MG63 (cell line): ENCODE results near the gene KIF1C. TPM values are rescaled to one million over a fixed set of nuclear protein-coding genes. Genes with fewer than 3 reads are reported as not detected.
"Not testable (repeated sequence)": the region's sequence is repeated elsewhere in the genome, so short reads cannot be mapped to it uniquely, and the experiment has no call there.

Source experiments
- DNase-seq: peaks from one replicate; pipeline ENCODE4 v3.0.0-alpha.2; 2020
- H3K27me3 ChIP-seq: fragments of 250-450 bp; sonication (Bioruptor Pico); 2 replicates; pipeline ENCODE4 v1.5.1; 2020; ENCODE audit warnings: mild to moderate bottlenecking, moderate library complexity
- H3K36me3 ChIP-seq: fragments of 250-450 bp; sonication (Bioruptor Pico); 2 replicates; pipeline ENCODE4 v1.5.1; 2020; ENCODE audit warnings: mild to moderate bottlenecking, moderate library complexity
- H3K4me3 ChIP-seq: fragments of 250-450 bp; sonication (Bioruptor Pico); 2 replicates; pipeline ENCODE4 v1.5.1; 2020; ENCODE audit warnings: mild to moderate bottlenecking, moderate library complexity
- H3K9me3 ChIP-seq: fragments of 250-450 bp; sonication (Bioruptor Pico); 2 replicates; pipeline ENCODE4 v1.5.1; 2020; ENCODE audit warnings: mild to moderate bottlenecking, moderate library complexity
- total RNA-seq: library from RNA; depleted of rRNA; stranded (reverse); fragments of >200 nt; shearing (Covaris generic); gene quantifications from 2 replicates; pipeline ENCODE4 v1.2.3, GENCODE V29; 2014; ENCODE audit warnings: low replicate concordance; rRNA removed

The KIF1C gene
- total RNA-seq, 1 experiment from 2014 or later = 58.1 TPM

DNA sequence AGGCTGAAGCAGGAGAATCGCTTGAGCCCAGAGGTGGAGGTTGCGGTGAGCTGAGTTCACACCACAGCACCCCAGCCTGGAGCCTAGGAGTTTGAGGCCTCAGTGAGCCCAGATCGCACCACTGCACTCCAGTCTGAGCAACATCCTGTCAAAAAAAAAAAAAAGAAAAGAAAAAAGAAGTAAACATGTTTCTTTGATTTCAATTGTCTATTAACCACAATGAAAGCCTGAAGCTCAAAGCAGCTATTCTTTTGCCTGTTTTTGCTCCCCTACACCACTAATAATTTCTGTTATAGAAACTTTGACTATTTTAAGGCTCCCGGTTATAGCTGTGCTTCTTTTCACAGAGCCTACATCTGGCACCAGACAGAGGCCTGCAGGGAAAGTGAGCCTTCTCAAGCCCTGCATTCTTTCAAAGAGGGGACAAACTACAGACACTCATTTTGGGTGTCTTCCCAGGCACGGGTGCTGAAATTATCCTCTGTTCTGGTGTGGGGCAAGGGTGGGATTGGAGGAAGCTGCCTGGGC lies 51.6 kb downstream of the KIF1C start:
- no peak for DNase-seq
- Histone ChIP-seq H3K4me3 (no peak overlapping the region), H3K36me3 (no peaks in the 10 kb centered on the region), H3K27me3 (no peaks in the 10 kb centered on the region), H3K9me3 (no peaks in the 10 kb centered on the region)

DNA sequence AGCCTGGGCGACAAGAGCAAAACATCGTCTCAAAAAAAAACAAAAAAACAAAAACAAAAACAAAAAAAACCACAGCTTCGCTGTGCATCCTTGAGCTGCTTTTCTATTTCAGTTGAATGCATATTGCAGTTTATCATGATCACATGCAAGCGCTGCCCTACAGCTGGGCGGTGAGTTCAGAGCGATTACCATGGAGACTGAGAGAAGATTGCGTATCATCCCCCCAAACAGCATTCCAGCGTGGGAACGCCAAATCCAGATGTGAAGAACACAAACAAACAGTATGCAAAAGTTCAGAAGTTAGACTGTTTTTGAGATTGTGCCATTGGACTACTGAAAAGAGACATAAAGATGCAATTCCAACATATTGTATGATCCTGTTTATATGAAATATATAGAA lies 52.5 kb downstream of the KIF1C start:
- Histone ChIP-seq H3K27me3 (no peaks in the 10 kb centered on the region), H3K9me3 (no peaks in the 10 kb centered on the region), H3K4me3 (no peak overlapping the region), H3K36me3 (no peaks in the 10 kb centered on the region)
- no peak for DNase-seq

DNA sequence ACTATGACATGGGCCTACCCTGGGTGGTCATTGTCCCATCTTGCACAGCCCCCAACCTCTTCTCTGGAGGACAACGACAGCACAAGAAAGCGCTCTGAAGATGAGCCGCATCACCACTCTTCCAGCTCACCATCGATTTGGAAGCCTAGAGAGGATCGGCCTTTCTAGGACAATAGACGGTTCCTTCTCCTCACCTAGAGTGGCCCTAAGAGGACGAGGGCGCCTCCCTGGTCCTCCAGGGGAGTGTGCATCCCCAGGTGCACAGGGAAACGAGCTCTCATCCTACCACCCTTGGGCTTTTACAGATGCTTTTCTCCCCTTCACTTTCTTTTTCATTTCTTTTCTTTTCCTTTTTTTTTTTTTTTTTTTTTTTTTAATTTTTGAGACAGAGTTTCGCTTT lies 57.8 kb downstream of the KIF1C start:
- no peaks in the 10 kb centered on the region for H3K9me3 ChIP-seq

DNA sequence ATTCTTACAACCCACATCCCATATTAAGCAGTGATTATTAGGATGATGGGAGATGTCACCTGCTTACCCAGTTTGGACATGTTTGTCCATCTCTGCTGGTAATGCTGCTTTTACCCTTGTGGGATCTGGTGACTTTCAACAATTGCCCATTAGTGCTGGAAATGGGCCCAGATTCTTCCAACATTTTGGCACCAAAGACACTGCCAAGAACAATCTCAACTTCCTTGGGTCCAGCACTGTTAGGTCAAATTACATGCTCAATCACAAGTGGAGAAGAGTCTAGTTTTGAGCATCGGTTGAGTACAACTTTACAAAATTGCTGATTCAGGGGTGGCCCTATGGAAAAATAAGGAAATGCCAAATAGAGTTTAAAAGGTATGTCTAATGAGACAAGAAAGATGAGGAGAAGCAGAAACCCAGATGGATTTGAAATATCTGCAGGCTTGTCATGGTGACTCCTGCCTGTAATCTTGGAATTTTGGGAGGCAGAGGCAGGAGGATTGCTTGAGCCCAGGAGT lies 67.5 kb downstream of the KIF1C start:
- no peaks in the 10 kb centered on the region for H3K36me3 ChIP-seq
- DNase-seq = no peak
- no peaks in the 10 kb centered on the region for H3K27me3 ChIP-seq
- no peaks in the 10 kb centered on the region for H3K9me3 ChIP-seq
- H3K4me3 ChIP-seq = no peak overlapping the region

More for the DNA sequence above, 57.8 kb downstream of the KIF1C start:
- H3K4me3 ChIP-seq = no peak overlapping the region
- no peaks in the 10 kb centered on the region for H3K27me3 ChIP-seq
- H3K36me3 ChIP-seq = no peaks in the 10 kb centered on the region
- DNase-seq = no peak

DNA sequence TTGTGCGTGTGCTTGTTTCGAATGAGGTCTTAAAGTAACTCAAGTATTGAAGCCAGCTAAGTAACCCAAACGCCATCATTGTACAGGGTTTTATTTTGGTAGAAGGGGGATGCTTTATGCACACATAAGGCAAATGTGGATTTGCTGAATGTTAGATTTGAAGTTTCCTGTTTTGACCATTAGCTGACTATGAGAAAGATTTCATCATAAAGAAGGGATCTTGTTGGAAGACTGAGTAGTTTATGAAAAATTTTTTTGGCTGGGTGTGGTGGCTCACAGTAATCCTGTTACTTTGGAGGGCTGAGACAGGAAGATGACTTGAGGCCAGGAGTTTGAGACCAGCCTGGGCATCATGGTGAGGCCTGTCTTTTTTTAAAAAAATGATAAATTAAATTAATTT lies 70.5 kb downstream of the KIF1C start:
- Histone ChIP-seq H3K36me3 (no peaks in the 10 kb centered on the region), H3K27me3 (no peaks in the 10 kb centered on the region), H3K4me3 (no peak overlapping the region), H3K9me3 (no peaks in the 10 kb centered on the region)
- no peak for DNase-seq

DNA sequence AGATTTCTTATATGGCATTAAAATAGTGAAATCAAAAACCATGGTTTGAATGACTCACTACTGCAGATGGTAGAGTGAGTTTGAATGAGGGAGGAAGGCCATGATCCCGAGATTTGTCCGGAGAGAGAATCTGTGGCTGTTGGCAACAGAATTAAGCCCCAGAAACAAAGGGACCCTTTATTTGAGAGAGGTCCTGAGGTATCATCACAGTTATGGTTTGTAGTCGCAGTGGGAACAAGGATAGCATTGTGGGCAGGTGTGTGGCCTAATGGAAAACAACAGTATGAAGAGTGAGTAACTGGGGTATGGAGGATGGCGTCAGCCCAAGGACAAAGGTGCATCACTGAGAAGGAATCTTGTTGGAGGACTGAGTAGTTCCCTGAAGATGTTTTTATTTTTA lies 72.0 kb downstream of the KIF1C start:
- H3K36me3 ChIP-seq = no peaks in the 10 kb centered on the region
- no peaks in the 10 kb centered on the region for H3K9me3 ChIP-seq
- no peak for DNase-seq
- no peaks in the 10 kb centered on the region for H3K27me3 ChIP-seq
- H3K4me3 ChIP-seq = no peak overlapping the region

DNA sequence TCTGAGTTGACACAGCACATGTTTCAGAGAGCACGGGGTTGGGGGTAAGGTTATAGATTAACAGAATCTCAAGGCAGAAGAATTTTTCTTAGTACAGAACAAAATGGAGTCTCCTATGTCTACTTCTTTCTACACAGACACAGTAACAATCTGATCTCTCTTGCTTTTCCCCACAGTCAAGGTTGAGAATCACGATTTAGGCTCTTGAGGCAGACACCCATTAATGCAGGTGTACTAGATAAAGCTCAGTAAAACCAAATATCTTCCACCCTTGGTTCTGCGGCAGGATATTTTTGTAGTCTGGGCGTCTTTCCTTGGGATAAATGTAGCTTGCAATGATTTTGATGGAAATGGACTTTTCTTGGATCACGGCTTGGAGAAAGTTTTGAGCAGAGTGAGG lies 77.7 kb downstream of the KIF1C start:
- not testable (repeated sequence) for H3K9me3 ChIP-seq, H3K27me3 ChIP-seq, H3K4me3 ChIP-seq, H3K36me3 ChIP-seq, DNase-seq

DNA sequence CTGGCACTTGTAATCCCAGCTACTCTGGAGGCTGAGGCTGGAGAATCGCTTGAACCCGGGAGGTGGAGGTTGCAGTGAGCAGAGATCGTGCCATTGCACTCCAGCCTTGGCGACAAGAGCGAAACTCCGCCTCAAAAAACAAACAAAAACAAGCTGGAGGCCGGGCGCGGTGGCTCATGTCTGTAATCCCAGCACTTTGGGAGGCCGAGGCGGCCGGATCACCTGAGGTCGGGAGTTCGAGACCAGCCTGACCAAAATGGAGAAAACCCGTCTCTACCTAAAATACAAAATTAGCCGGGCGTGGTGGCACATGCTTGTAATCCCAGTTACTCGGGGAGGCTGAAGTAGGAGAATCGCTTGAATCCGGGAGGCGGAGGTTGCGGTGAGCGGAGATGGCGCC lies 79.5 kb downstream of the KIF1C start:
- not testable (repeated sequence) for H3K9me3 ChIP-seq, DNase-seq, H3K4me3 ChIP-seq, H3K27me3 ChIP-seq, H3K36me3 ChIP-seq

DNA sequence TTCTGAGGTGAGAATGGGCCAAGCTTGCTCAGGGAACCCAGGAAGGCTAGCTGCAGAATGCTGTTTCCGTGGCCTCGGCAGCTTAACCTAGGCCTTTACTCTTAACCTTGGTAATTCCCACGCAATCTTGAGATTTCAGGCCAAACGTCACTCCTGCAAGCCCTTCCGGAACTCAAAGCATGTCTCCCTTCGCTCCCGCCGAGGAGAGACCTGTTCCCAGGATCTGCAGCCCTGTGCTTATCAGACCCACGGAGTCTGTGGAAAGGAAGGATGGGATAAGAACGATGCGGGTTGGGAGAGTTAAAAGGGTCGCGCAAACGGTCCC lies 80.0 kb downstream of the KIF1C start:
- Histone ChIP-seq H3K4me3 (peak overlapping the region; percentile 44), H3K36me3 (no peaks in the 10 kb centered on the region), H3K9me3 (no peaks in the 10 kb centered on the region), H3K27me3 (no peaks in the 10 kb centered on the region)
- no peak for DNase-seq

Other genes starting within 250 kb of the KIF1C start
- gene TM4SF5, start 226.1 kb upstream of the KIF1C start, total RNA-seq = not detected in 2 replicates
- not detected in 2 replicates for gene VMO1, start 211.6 kb upstream of the KIF1C start, total RNA-seq
- gene GLTPD2, start 209.0 kb upstream of the KIF1C start, total RNA-seq = not detected in 2 replicates
- 149 and 177 TPM in 2 replicates for gene PSMB6, start 201.8 kb upstream of the KIF1C start, total RNA-seq
- 3.7 and 5.8 TPM in 2 replicates for gene PLD2, start 190.8 kb upstream of the KIF1C start, total RNA-seq
- gene MINK1, start 164.6 kb upstream of the KIF1C start, total RNA-seq = 15.1 and 19.1 TPM in 2 replicates
- gene C17orf107, start 98.4 kb upstream of the KIF1C start, total RNA-seq = 0.16 and 0.94 TPM in 2 replicates
- gene CHRNE, start 94.9 kb upstream of the KIF1C start, total RNA-seq = 0.07 TPM in 1 of 2 replicates, not detected in the other
- gene GP1BA, start 65.7 kb upstream of the KIF1C start, total RNA-seq = not detected in 2 replicates
- 48.0 and 87.3 TPM in 2 replicates for gene SLC25A11, start 57.9 kb upstream of the KIF1C start, total RNA-seq
- gene RNF167, start 57.7 kb upstream of the KIF1C start, total RNA-seq = 20.4 and 29.9 TPM in 2 replicates
- gene PFN1, start 49.4 kb upstream of the KIF1C start, total RNA-seq = 182 and 263 TPM in 2 replicates
- gene ENO3, start 46.8 kb upstream of the KIF1C start, total RNA-seq = 1.3 TPM in 1 of 2 replicates, not detected in the other
- 32.2 and 88.3 TPM in 2 replicates for gene SPAG7, start 30.1 kb upstream of the KIF1C start, total RNA-seq
- 1.9 and 5.6 TPM in 2 replicates for gene CAMTA2, start 10.3 kb upstream of the KIF1C start, total RNA-seq
- not detected in 2 replicates for gene INCA1, start 428 bp upstream of the KIF1C start, total RNA-seq
- not detected in 2 replicates for gene SLC52A1, start 37.5 kb downstream of the KIF1C start, total RNA-seq
- 0.40 and 1.4 TPM in 2 replicates for gene ZFP3, start 80.5 kb downstream of the KIF1C start, total RNA-seq
- 10.7 and 15.9 TPM in 2 replicates for gene ZNF232, start 113.9 kb downstream of the KIF1C start, total RNA-seq
- not detected in 2 replicates for gene USP6, start 118.1 kb downstream of the KIF1C start, total RNA-seq
- gene ZNF594, start 193.9 kb downstream of the KIF1C start, total RNA-seq = 3.0 and 3.1 TPM in 2 replicates
- gene SCIMP, start 236.9 kb downstream of the KIF1C start, total RNA-seq = not detected in 2 replicates